COR-L47 (cell line): Measurements from ENCODE around the gene CSNK2B.

Experiments
- DNase-seq: peaks from one replicate; lab custom pipeline; 2025; lab: John Stamatoyannopoulos, UW

CSNK2B gene

GRCh38 chr6:31711233-31711632 lies 45.4 kb downstream of the CSNK2B start:
- DNase-seq: no peak

- DNase-seq: peak; percentile 25
These were observed 46.4 kb downstream of the CSNK2B start for GRCh38 chr6:31712296-31712695.

GRCh38 chr6:31713465-31713864 lies 47.6 kb downstream of the CSNK2B start:
- no peak for DNase-seq

- DNase-seq: peak; percentile 89
These were observed 48.3 kb downstream of the CSNK2B start for GRCh38 chr6:31713991-31714684.

GRCh38 chr6:31715022-31715958 lies 49.4 kb downstream of the CSNK2B start, which contains the start of gene LY6G6D:
Gene LY6G6D, plus strand, starts transcription at chr6:31715348. Its CDS starts 8 bp downstream, at chr6:31715356.
- no peak for DNase-seq

- no peak for DNase-seq
These were observed 51.8 kb downstream of the CSNK2B start for GRCh38 chr6:31717499-31718222.

GRCh38 chr6:31718265-31718664 lies 52.4 kb downstream of the CSNK2B start:
- peak; percentile 47 for DNase-seq

- no peak for DNase-seq
These were observed 53.1 kb downstream of the CSNK2B start for GRCh38 chr6:31719001-31719400.
